ENCODE data around the gene SIPA1L3. TPM values are rescaled to one million over a fixed set of nuclear protein-coding genes. Genes with fewer than 3 reads are reported as not detected.

Gene SIPA1L3
- total RNA-seq, 1 donor from 2014 or later: 14.6 TPM

GRCh38 chr19:38206006-38206745 is 299.2 kb downstream of the SIPA1L3 start:
- intact Hi-C loops (cut with micrococcal nuclease): no loop called here

GRCh38 chr19:38206928-38207327 is 299.9 kb downstream of the SIPA1L3 start:
- intact Hi-C loops (cut with micrococcal nuclease): no loop called here

- intact Hi-C loops (cut with micrococcal nuclease): no loop called here
These were observed 300.5 kb downstream of the SIPA1L3 start for GRCh38 chr19:38207543-38207942.

- intact Hi-C loops (cut with micrococcal nuclease): no loop called here
These were observed 301.6 kb downstream of the SIPA1L3 start for GRCh38 chr19:38208571-38208970.

- intact Hi-C loops (cut with micrococcal nuclease): no loop called here
These were observed 302.1 kb downstream of the SIPA1L3 start for GRCh38 chr19:38209152-38209551.

GRCh38 chr19:38209671-38210457 is 302.9 kb downstream of the SIPA1L3 start:
- intact Hi-C loops (cut with micrococcal nuclease): no loop called here

- intact Hi-C loops (cut with micrococcal nuclease): no loop called here
These were observed 303.5 kb downstream of the SIPA1L3 start for GRCh38 chr19:38210458-38210987.

- intact Hi-C loops (cut with micrococcal nuclease): no loop called here
These were observed 304.2 kb downstream of the SIPA1L3 start for GRCh38 chr19:38211151-38211591.

GRCh38 chr19:38211766-38212165 is 304.8 kb downstream of the SIPA1L3 start:
- intact Hi-C loops (cut with micrococcal nuclease): no loop called here

- intact Hi-C loops (cut with micrococcal nuclease): no loop called here
These were observed 306.5 kb downstream of the SIPA1L3 start for GRCh38 chr19:38213469-38213868.

GRCh38 chr19:38213911-38214625 is 307.1 kb downstream of the SIPA1L3 start:
- intact Hi-C loops (cut with micrococcal nuclease): no loop called here

- intact Hi-C loops (cut with micrococcal nuclease): no loop called here
These were observed 310.0 kb downstream of the SIPA1L3 start for GRCh38 chr19:38216785-38217641.

GRCh38 chr19:38218204-38218603 is 311.2 kb downstream of the SIPA1L3 start:
- intact Hi-C loops (cut with micrococcal nuclease): no loop called here

- intact Hi-C loops (cut with micrococcal nuclease): no loop called here
These were observed 312.2 kb downstream of the SIPA1L3 start for GRCh38 chr19:38219221-38219620.

- intact Hi-C loops (cut with micrococcal nuclease): no loop called here
These were observed 314.4 kb downstream of the SIPA1L3 start for GRCh38 chr19:38221421-38221820.

GRCh38 chr19:38221919-38222830 is 315.2 kb downstream of the SIPA1L3 start:
- intact Hi-C loops (cut with micrococcal nuclease): no loop called here

GRCh38 chr19:38223119-38223523 is 316.1 kb downstream of the SIPA1L3 start:
- intact Hi-C loops (cut with micrococcal nuclease): no loop called here

GRCh38 chr19:38223617-38224013 is 316.6 kb downstream of the SIPA1L3 start:
- intact Hi-C loops (cut with micrococcal nuclease): loop anchor here (1.0 kb wide), 1 partner anchor 128 kb away; no protein-coding TSS in a partner anchor

All from T-helper 2 cell treated with Interferon-gamma antibody and Interleukin-4, amounts not matched to agents 100 ng/mL and 5 ng/mL, for 36 hours (primary cell).